ENCODE results near the gene NPBWR2. TPM values are rescaled to one million over a fixed set of nuclear protein-coding genes. Genes with fewer than 3 reads are reported as not detected.

Gene NPBWR2
- total RNA-seq, 1 donor from 2014 or later: not detected

DNA sequence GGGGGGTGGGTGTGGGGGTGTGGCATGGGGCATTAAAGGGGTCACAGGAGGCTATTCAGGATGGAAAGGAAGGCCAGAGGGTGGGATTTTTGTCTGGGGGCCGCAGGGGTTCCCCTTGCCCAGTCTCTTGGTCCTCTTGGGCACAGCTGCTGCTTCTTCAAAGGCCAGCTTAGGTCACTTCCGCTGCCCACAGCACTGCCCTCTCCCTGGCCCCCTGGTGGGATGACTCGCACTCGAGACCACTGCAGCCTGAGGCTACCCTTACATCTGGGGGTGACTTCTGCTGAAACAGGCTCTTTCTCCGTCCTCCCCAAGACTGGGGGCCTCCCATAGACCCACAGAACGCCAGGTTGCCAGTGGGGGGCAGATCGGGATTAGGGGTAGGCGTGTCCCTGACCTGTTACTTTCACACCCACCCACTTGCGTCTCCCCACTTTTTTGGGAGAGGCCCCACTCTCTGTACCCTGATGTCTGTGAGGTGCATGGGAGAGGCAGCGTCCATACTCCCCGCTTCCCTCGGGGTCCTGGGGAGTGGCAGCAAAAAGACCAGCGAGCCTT lies 24.5 kb downstream of the NPBWR2 start:
- TF ChIP-seq, protein P1, sequence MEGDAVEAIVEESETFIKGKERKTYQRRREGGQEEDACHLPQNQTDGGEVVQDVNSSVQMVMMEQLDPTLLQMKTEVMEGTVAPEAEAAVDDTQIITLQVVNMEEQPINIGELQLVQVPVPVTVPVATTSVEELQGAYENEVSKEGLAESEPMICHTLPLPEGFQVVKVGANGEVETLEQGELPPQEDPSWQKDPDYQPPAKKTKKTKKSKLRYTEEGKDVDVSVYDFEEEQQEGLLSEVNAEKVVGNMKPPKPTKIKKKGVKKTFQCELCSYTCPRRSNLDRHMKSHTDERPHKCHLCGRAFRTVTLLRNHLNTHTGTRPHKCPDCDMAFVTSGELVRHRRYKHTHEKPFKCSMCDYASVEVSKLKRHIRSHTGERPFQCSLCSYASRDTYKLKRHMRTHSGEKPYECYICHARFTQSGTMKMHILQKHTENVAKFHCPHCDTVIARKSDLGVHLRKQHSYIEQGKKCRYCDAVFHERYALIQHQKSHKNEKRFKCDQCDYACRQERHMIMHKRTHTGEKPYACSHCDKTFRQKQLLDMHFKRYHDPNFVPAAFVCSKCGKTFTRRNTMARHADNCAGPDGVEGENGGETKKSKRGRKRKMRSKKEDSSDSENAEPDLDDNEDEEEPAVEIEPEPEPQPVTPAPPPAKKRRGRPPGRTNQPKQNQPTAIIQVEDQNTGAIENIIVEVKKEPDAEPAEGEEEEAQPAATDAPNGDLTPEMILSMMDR (IDR thresholded peaks at IDR 0.05; ENCODE audit: insufficient read depth, low read depth, low read length): no peak
- no peak for TF ChIP-seq EZH2 (IDR thresholded peaks at IDR 0.05; ENCODE audit: insufficient read depth, low read length)
- Histone ChIP-seq H2AFZ (ENCODE audit: low read depth, low read length) (no peak overlapping the region), H3K4me1 (ENCODE audit: insufficient read depth, low read length) (peaks cover 16% of the 10 kb centered on the region), H3K79me2 (ENCODE audit: insufficient read depth, low read length) (no peaks in the 10 kb centered on the region), H3K27ac (ENCODE audit: low read depth, low read length) (no peak overlapping the region), H4K20me1 (ENCODE audit: insufficient read depth, low read length) (peaks cover 15% of the 10 kb centered on the region), H3K4me2 (ENCODE audit: low read length) (peak overlapping the region; percentile 83), H3K4me3 (ENCODE audit: insufficient read depth, low read depth, low read length) (no peak overlapping the region), H3K9me3 (ENCODE audit: insufficient read depth, low read depth, low read length) (peaks cover 2% of the 10 kb centered on the region), H3K27me3 (ENCODE audit: insufficient read depth, low read length) (peaks cover 30% of the 10 kb centered on the region), H3K9ac (ENCODE audit: low read length) (no peak overlapping the region), H3K36me3 (ENCODE audit: insufficient read depth, low read length) (no peaks in the 10 kb centered on the region)
- Mint-ChIP-seq H3K27ac (ENCODE audit: unreplicated experiment) (no peak overlapping the region), H3K9me3 (ENCODE audit: unreplicated experiment) (peaks cover 4% of the 10 kb centered on the region), H3K36me3 (ENCODE audit: low read depth, unreplicated experiment) (no peaks in the 10 kb centered on the region), H3K4me3 (ENCODE audit: unreplicated experiment) (peak overlapping the region; percentile 74), H3K27me3 (ENCODE audit: low read depth, unreplicated experiment) (peaks cover 15% of the 10 kb centered on the region), H3K4me1 (ENCODE audit: low read depth, unreplicated experiment) (no peaks in the 10 kb centered on the region)
- DNase-seq (ENCODE audit: low read depth) (no peak), FAIRE-seq (no peak)

DNA sequence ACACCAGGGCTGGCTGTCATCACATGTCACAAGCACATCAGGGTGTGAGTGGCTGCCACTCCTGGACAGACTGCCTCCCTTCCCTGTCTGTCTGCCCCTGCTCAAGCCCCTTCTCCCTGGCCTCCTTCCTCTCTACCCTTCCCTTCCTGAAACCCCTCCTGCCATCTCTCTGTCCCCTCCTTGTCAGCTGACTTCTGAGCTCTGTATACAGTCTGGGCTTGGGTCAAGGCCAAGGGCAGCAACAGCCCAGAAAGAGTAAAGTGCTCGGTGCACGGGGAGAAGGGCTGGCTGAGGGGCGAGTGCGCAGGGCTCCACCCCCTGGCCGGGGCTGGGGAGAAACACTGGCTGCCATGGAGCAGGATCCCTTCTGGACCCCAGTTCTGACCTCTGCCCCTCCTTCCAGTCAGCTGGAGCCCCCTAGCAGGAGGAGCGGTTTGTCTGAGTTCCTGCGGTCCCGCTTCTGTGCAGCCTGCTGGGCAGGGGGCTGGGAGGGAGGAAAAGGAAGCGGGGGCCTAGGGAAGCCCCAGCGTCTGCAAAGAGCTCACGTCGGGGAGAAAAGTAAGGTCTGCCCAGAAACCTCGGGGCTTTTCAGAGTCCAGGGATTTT lies 25.1 kb downstream of the NPBWR2 start:
- peaks cover 12% of the 10 kb centered on the region for H3K27me3 Mint-ChIP-seq (ENCODE audit: low read depth, unreplicated experiment)
- TF ChIP-seq EZH2 (IDR thresholded peaks at IDR 0.05; ENCODE audit: insufficient read depth, low read length): no peak
- TF ChIP-seq, protein P1 (IDR thresholded peaks at IDR 0.05; ENCODE audit: insufficient read depth, low read depth, low read length): no peak
- Histone ChIP-seq H3K9me3 (ENCODE audit: insufficient read depth, low read depth, low read length) (no peaks in the 10 kb centered on the region), H2AFZ (ENCODE audit: low read depth, low read length) (no peak overlapping the region), H3K4me3 (ENCODE audit: insufficient read depth, low read depth, low read length) (no peak overlapping the region), H4K20me1 (ENCODE audit: insufficient read depth, low read length) (peaks cover 15% of the 10 kb centered on the region), H3K27me3 (ENCODE audit: insufficient read depth, low read length) (peaks cover 27% of the 10 kb centered on the region), H3K9ac (ENCODE audit: low read length) (no peak overlapping the region), H3K36me3 (ENCODE audit: insufficient read depth, low read length) (no peaks in the 10 kb centered on the region), H3K27ac (ENCODE audit: low read depth, low read length) (no peak overlapping the region), H3K4me1 (ENCODE audit: insufficient read depth, low read length) (peaks cover 16% of the 10 kb centered on the region), H3K4me2 (ENCODE audit: low read length) (no peak overlapping the region), H3K79me2 (ENCODE audit: insufficient read depth, low read length) (no peaks in the 10 kb centered on the region)
- H3K9me3 Mint-ChIP-seq (ENCODE audit: unreplicated experiment): peaks cover 4% of the 10 kb centered on the region
- FAIRE-seq (no peak), DNase-seq (ENCODE audit: low read depth) (no peak)
- H3K4me3 Mint-ChIP-seq (ENCODE audit: unreplicated experiment): peak overlapping the region; percentile 34
- no peaks in the 10 kb centered on the region for H3K36me3 Mint-ChIP-seq (ENCODE audit: low read depth, unreplicated experiment)
- no peaks in the 10 kb centered on the region for H3K4me1 Mint-ChIP-seq (ENCODE audit: low read depth, unreplicated experiment)
- H3K27ac Mint-ChIP-seq (ENCODE audit: unreplicated experiment): no peak overlapping the region

DNA sequence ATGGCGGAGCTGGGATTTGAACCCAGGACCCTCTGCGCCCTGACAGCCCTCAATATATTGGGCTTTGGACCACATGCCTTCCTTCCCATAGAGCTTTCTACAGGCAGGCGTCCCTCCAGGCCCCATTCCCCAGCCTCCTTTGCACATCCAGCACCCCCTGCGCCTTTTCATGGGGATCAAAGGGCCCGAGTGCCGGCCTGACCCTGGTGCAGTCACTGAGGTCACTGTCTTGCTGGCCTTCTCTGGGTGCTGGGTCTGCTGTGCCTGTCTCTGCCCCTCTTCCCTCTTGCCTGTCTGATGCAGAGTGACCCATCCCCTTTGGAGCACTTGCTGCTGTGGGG lies 25.8 kb downstream of the NPBWR2 start:
- Histone ChIP-seq H3K79me2 (ENCODE audit: insufficient read depth, low read length) (no peaks in the 10 kb centered on the region), H3K27ac (ENCODE audit: low read depth, low read length) (no peak overlapping the region), H3K9me3 (ENCODE audit: insufficient read depth, low read depth, low read length) (no peaks in the 10 kb centered on the region), H3K9ac (ENCODE audit: low read length) (no peak overlapping the region), H4K20me1 (ENCODE audit: insufficient read depth, low read length) (peaks cover 15% of the 10 kb centered on the region), H2AFZ (ENCODE audit: low read depth, low read length) (no peak overlapping the region), H3K36me3 (ENCODE audit: insufficient read depth, low read length) (no peaks in the 10 kb centered on the region), H3K27me3 (ENCODE audit: insufficient read depth, low read length) (peaks cover 27% of the 10 kb centered on the region), H3K4me3 (ENCODE audit: insufficient read depth, low read depth, low read length) (no peak overlapping the region), H3K4me2 (ENCODE audit: low read length) (no peak overlapping the region), H3K4me1 (ENCODE audit: insufficient read depth, low read length) (peaks cover 16% of the 10 kb centered on the region)
- Mint-ChIP-seq H3K27ac (ENCODE audit: unreplicated experiment) (no peak overlapping the region), H3K27me3 (ENCODE audit: low read depth, unreplicated experiment) (peaks cover 12% of the 10 kb centered on the region), H3K4me1 (ENCODE audit: low read depth, unreplicated experiment) (no peaks in the 10 kb centered on the region), H3K36me3 (ENCODE audit: low read depth, unreplicated experiment) (no peaks in the 10 kb centered on the region), H3K4me3 (ENCODE audit: unreplicated experiment) (no peak overlapping the region), H3K9me3 (ENCODE audit: unreplicated experiment) (peaks cover 4% of the 10 kb centered on the region)
- DNase-seq (ENCODE audit: low read depth): no peak
- FAIRE-seq: no peak
- TF ChIP-seq EZH2 (IDR thresholded peaks at IDR 0.05; ENCODE audit: insufficient read depth, low read length): no peak
- TF ChIP-seq, protein P1 (IDR thresholded peaks at IDR 0.05; ENCODE audit: insufficient read depth, low read depth, low read length): no peak

Data from astrocyte (in vitro differentiated cells and primary cell).